H9 (cell line): ENCODE results near the gene SPHK2. TPM values are rescaled to one million over a fixed set of nuclear protein-coding genes. Genes with fewer than 3 reads are reported as not detected.
"Not testable (repeated sequence)": the region's sequence is repeated elsewhere in the genome, so short reads cannot be mapped to it uniquely, and the experiment has no call there.

Source experiments
- DNase-seq: peaks from one replicate; pipeline ENCODE4 v3.0.0-alpha.2; 2017
- H2AFZ ChIP-seq: one replicate; pipeline ENCODE4 v1.6.1; 2013; ENCODE audit warnings: mild to moderate bottlenecking, low read length, control low read depth, moderate library complexity
- H2AK5ac ChIP-seq: 2 replicates; pipeline ENCODE4 v1.6.1; 2013; ENCODE audit warnings: low read length, control low read depth, mixed read lengths; ENCODE audit not compliant: insufficient read length
- H2BK120ac ChIP-seq: one replicate; pipeline ENCODE4 v1.6.1; 2013; ENCODE audit warnings: low read depth, mild to moderate bottlenecking, low read length, control low read depth, inconsistent platforms; ENCODE audit not compliant: poor library complexity, severe bottlenecking
- H2BK12ac ChIP-seq: 2 replicates; pipeline ENCODE4 v1.6.1; 2013; ENCODE audit warnings: low read length, control low read depth, mixed read lengths, low read depth; ENCODE audit not compliant: insufficient read length
- H2BK15ac ChIP-seq: 2 replicates; pipeline ENCODE4 v1.6.1; 2013; ENCODE audit warnings: low read depth, low read length, control low read depth
- H2BK20ac ChIP-seq: one replicate; pipeline ENCODE4 v1.6.1; 2013; ENCODE audit warnings: low read depth, mild to moderate bottlenecking, low read length, control low read depth, inconsistent platforms; ENCODE audit not compliant: poor library complexity, severe bottlenecking
- H2BK5ac ChIP-seq: 2 replicates; pipeline ENCODE4 v1.6.1; 2013; ENCODE audit warnings: low read length, control low read depth, mixed read lengths; ENCODE audit not compliant: insufficient read length
- H3K14ac ChIP-seq: 2 replicates; pipeline ENCODE4 v1.6.1; 2013; ENCODE audit warnings: low read length, control low read depth; ENCODE audit not compliant: insufficient read depth
- H3K18ac ChIP-seq: 2 replicates; pipeline ENCODE4 v1.6.1; 2013; ENCODE audit warnings: low read depth, mild to moderate bottlenecking, mixed read lengths, low read length, control low read depth; ENCODE audit not compliant: insufficient read length
- H3K23ac ChIP-seq: 2 replicates; pipeline ENCODE4 v1.6.1; 2013; ENCODE audit warnings: low read length, control low read depth, mixed read lengths, low read depth; ENCODE audit not compliant: insufficient read length
- H3K23me2 ChIP-seq: 2 replicates; pipeline ENCODE4 v1.6.1; 2013; ENCODE audit warnings: low read depth, mild to moderate bottlenecking, mixed read lengths, low read length, control low read depth; ENCODE audit not compliant: insufficient read length, poor library complexity, severe bottlenecking
- H3K27ac ChIP-seq: 2 replicates; pipeline ENCODE4 v1.5.1; 2013; ENCODE audit warnings: low read length, control low read depth, mixed read lengths, low read depth; ENCODE audit not compliant: insufficient read length
- H3K27me3 ChIP-seq: 2 replicates; pipeline ENCODE4 v1.6.1; 2013; ENCODE audit warnings: low read length, control low read depth, inconsistent platforms; ENCODE audit not compliant: insufficient read depth
- H3K4ac ChIP-seq: 2 replicates; pipeline ENCODE4 v1.6.1; 2013; ENCODE audit warnings: low read depth, mild to moderate bottlenecking, control low read depth, inconsistent platforms, low read length, moderate library complexity
- H3K4me1 ChIP-seq: 2 replicates; pipeline ENCODE4 v1.6.1; 2013; ENCODE audit warnings: low read length, control low read depth, inconsistent platforms; ENCODE audit not compliant: insufficient read depth
- H3K4me2 ChIP-seq: 2 replicates; pipeline ENCODE4 v1.6.1; 2013; ENCODE audit warnings: low read length, control low read depth, mixed read lengths; ENCODE audit not compliant: insufficient read length, insufficient read depth
- H3K56ac ChIP-seq: 2 replicates; pipeline ENCODE4 v1.6.1; 2013; ENCODE audit warnings: low read depth, mild to moderate bottlenecking, mixed read lengths, low read length, control low read depth; ENCODE audit not compliant: insufficient read length
- H3K79me1 ChIP-seq: 2 replicates; pipeline ENCODE4 v1.6.1; 2013; ENCODE audit warnings: low read depth, mild to moderate bottlenecking, moderate library complexity, low read length, control low read depth, inconsistent platforms; ENCODE audit not compliant: insufficient read depth, poor library complexity, severe bottlenecking
- H3K79me2 ChIP-seq: 2 replicates; pipeline ENCODE4 v1.6.1; 2013; ENCODE audit warnings: low read length, control low read depth, inconsistent platforms; ENCODE audit not compliant: insufficient read depth
- H3K9ac ChIP-seq: 2 replicates; pipeline ENCODE4 v1.6.1; 2013; ENCODE audit warnings: low read length, control low read depth, mixed read lengths; ENCODE audit not compliant: insufficient read length; ENCODE audit errors: extremely low read depth
- H3K9me3 ChIP-seq: one replicate; pipeline ENCODE4 v1.6.1; 2013; ENCODE audit warnings: low read depth, low read length, inconsistent platforms; ENCODE audit not compliant: control insufficient read depth
- H3T11ph ChIP-seq: one replicate; pipeline ENCODE4 v1.6.1; 2013; ENCODE audit warnings: mild to moderate bottlenecking, low read length, control low read depth, inconsistent platforms
- H4K20me1 ChIP-seq: one replicate; pipeline ENCODE4 v1.6.1; 2013; ENCODE audit not compliant: control insufficient read depth, insufficient read length, insufficient read depth
- H4K5ac ChIP-seq: 2 replicates; pipeline ENCODE4 v1.6.1; 2013; ENCODE audit warnings: low read depth, mild to moderate bottlenecking, mixed read lengths, low read length, control low read depth; ENCODE audit not compliant: insufficient read length
- H4K8ac ChIP-seq: replicated peaks from 2 replicates; pipeline ENCODE4 v1.6.1; 2013; ENCODE audit warnings: low read length, control low read depth, mixed read lengths, low read depth; ENCODE audit not compliant: insufficient read length
- H4K91ac ChIP-seq: 2 replicates; pipeline ENCODE4 v1.6.1; 2013; ENCODE audit warnings: low read depth, mild to moderate bottlenecking, moderate library complexity, mixed read lengths, low read length, control low read depth; ENCODE audit not compliant: insufficient read length
- H3K27ac Mint-ChIP-seq, 3 experiments: 2 replicates in 2 of 3; 3 replicates in 1 of 3; pipeline ENCODE4 v1.8.0; 2020 to 2021; ENCODE audit warnings: mixed read lengths in 3 of 3, mild to moderate bottlenecking in 1 of 3, moderate library complexity in 1 of 3
- H3K27me3 Mint-ChIP-seq: 2 replicates; pipeline ENCODE4 v1.8.0; 2021; ENCODE audit warnings: low read depth, mild to moderate bottlenecking, moderate library complexity, mixed read lengths
- H3K36me3 Mint-ChIP-seq, 3 experiments: 2 replicates in 2 of 3; 3 replicates in 1 of 3; pipeline ENCODE4 v1.8.0; 2020 to 2021; ENCODE audit warnings: low read depth in 3 of 3, mixed read lengths in 3 of 3; ENCODE audit not compliant: insufficient read depth in 1 of 3
- H3K4me1 Mint-ChIP-seq, 2 experiments: 2 replicates each; pipeline ENCODE4 v1.8.0; 2020; ENCODE audit warnings: mixed read lengths in 2 of 2
- H3K4me3 Mint-ChIP-seq, 2 experiments: 2 replicates in 1 of 2; 3 replicates in 1 of 2; pipeline ENCODE4 v1.8.0; 2020 to 2021; ENCODE audit warnings: mild to moderate bottlenecking in 2 of 2, mixed read lengths in 2 of 2, moderate library complexity in 1 of 2
- H3K9me3 Mint-ChIP-seq, 2 experiments: 2 replicates in 1 of 2; 3 replicates in 1 of 2; pipeline ENCODE4 v1.8.0; 2020; ENCODE audit warnings: mild to moderate bottlenecking in 2 of 2, mixed read lengths in 2 of 2, moderate library complexity in 1 of 2
- CTCF ChIP-seq: fragments of 200-600 bp; sonication (generic); conservative IDR thresholded peaks from 3 replicates; pipeline ENCODE4 v1.8.0; 2021; ENCODE audit warnings: antibody characterized with exemption, mild to moderate bottlenecking
- WGBS: extraction: QIAGEN DNeasy Blood & Tissue Kit; methylation state at CpG from one replicate; pipeline ENCODE4 v1.1.7; 2013; ENCODE audit warnings: missing lambda C conversion rate, low lambda C conversion rate, mixed read lengths; ENCODE audit not compliant: insufficient read length; ENCODE audit errors: extremely low coverage; 5-methylcytosine and 5-hydroxymethylcytosine counted together
- total RNA-seq: library from RNA; stranded (reverse); gene quantifications from 2 replicates; pipeline ENCODE4 v1.2.1, GENCODE V29; 2021

SPHK2 gene
- total RNA-seq, 1 experiment from 2014 or later, result 57.2 TPM

GRCh38 chr19:48678201-48678600, 58.9 kb downstream of the SPHK2 start:
- no peaks in the 10 kb centered on the region for H3K79me2 ChIP-seq
- no peaks in the 10 kb centered on the region for H4K20me1 ChIP-seq
- H3K23me2 ChIP-seq, result no peaks in the 10 kb centered on the region
- H3K9me3 ChIP-seq, result no peaks in the 10 kb centered on the region
- H3T11ph ChIP-seq, result no peak overlapping the region
- H2AFZ ChIP-seq, result no peak overlapping the region
- no peak overlapping the region for H3K23ac ChIP-seq
- H4K5ac ChIP-seq, result no peak overlapping the region
- no peaks in the 10 kb centered on the region; the same call in 1 of the 2 replicates for H3K4me1 ChIP-seq
- no peak for DNase-seq
- no peaks in the 10 kb centered on the region for H3K36me3 Mint-ChIP-seq
- no peak overlapping the region for H2AK5ac ChIP-seq
- H3K79me1 ChIP-seq, result no peaks in the 10 kb centered on the region
- H3K18ac ChIP-seq, result no peak overlapping the region
- H3K4me1 Mint-ChIP-seq, result peaks cover 23 to 26% of the 10 kb centered on the region in 2 experiments
- H4K8ac ChIP-seq, result no peak overlapping the region
- H3K4me2 ChIP-seq, result no peak overlapping the region
- no peak overlapping the region for H4K91ac ChIP-seq
- H3K56ac ChIP-seq, result no peak overlapping the region
- TF ChIP-seq CTCF, result no peak
- H2BK5ac ChIP-seq, result no peak overlapping the region
- H2BK15ac ChIP-seq, result no peak overlapping the region
- no peak overlapping the region for H2BK120ac ChIP-seq
- no peak overlapping the region for H3K27ac Mint-ChIP-seq
- no peak overlapping the region for H3K4me3 Mint-ChIP-seq
- no CpG with 5 or more reads among the region's 4 CpGs for WGBS
- H3K9ac ChIP-seq, result no peak overlapping the region
- H3K27ac ChIP-seq, result no peak overlapping the region
- H3K4ac ChIP-seq, result no peak overlapping the region
- peaks cover 7% of the 10 kb centered on the region for H3K27me3 Mint-ChIP-seq
- no peak overlapping the region for H2BK12ac ChIP-seq
- H3K9me3 Mint-ChIP-seq, result no peaks in the 10 kb centered on the region
- no peaks in the 10 kb centered on the region for H3K27me3 ChIP-seq
- H3K14ac ChIP-seq, result no peak overlapping the region
- no peak overlapping the region for H2BK20ac ChIP-seq

- not testable (repeated sequence) for H3K4me2 ChIP-seq, H2BK20ac ChIP-seq, H3K27me3 ChIP-seq, H3K9me3 Mint-ChIP-seq, H3K27ac Mint-ChIP-seq, H3K4me1 ChIP-seq, H3K18ac ChIP-seq, H4K8ac ChIP-seq, H3K36me3 Mint-ChIP-seq, H3K23me2 ChIP-seq, H4K20me1 ChIP-seq, H3K56ac ChIP-seq, H3K9me3 ChIP-seq, H3K27ac ChIP-seq, H4K91ac ChIP-seq, H3T11ph ChIP-seq, H3K4me3 Mint-ChIP-seq, H3K4ac ChIP-seq, H3K14ac ChIP-seq, DNase-seq, H2AK5ac ChIP-seq, H2BK120ac ChIP-seq, H3K27me3 Mint-ChIP-seq, H2BK5ac ChIP-seq, H3K79me1 ChIP-seq, H2AFZ ChIP-seq, H2BK15ac ChIP-seq, H4K5ac ChIP-seq, H3K9ac ChIP-seq, H2BK12ac ChIP-seq, H3K79me2 ChIP-seq, H3K23ac ChIP-seq
- no CpG with 5 or more reads among the region's 19 CpGs for WGBS
- peaks cover 5 to 11% of the 10 kb centered on the region in 2 experiments for H3K4me1 Mint-ChIP-seq
Measured at GRCh38 chr19:48680006-48680405, 60.7 kb downstream of the SPHK2 start.
